Karpas-422 (cell line): Measurements from ENCODE around the gene ARHGEF6. TPM values are rescaled to one million over a fixed set of nuclear protein-coding genes. Genes with fewer than 3 reads are reported as not detected.

Experiments
- DNase-seq: peaks from one replicate; pipeline ENCODE4 v3.0.0-alpha.2; 2015
- H2AFZ ChIP-seq: fragments of 200-600 bp; sonication (generic); 2 replicates; pipeline ENCODE4 v1.6.1; 2014; ENCODE audit warnings: antibody characterized with exemption, low read length, mixed read lengths
- H3K27ac ChIP-seq: fragments of 200-600 bp; sonication (generic); 2 replicates; pipeline ENCODE4 v1.5.1; 2014; ENCODE audit warnings: mild to moderate bottlenecking, low read length, moderate library complexity
- H3K27me3 ChIP-seq: fragments of 200-600 bp; sonication (generic); 2 replicates; pipeline ENCODE4 v1.6.1; 2014; ENCODE audit warnings: low read length, mixed read lengths
- H3K36me3 ChIP-seq: fragments of 200-600 bp; sonication (generic); 2 replicates; pipeline ENCODE4 v1.6.1; 2014; ENCODE audit warnings: low read length, mixed read lengths; ENCODE audit not compliant: insufficient read depth
- H3K4me1 ChIP-seq: fragments of 200-600 bp; sonication (generic); 2 replicates; pipeline ENCODE4 v1.6.1; 2014; ENCODE audit warnings: mild to moderate bottlenecking, low read length, mixed read lengths
- H3K4me2 ChIP-seq: fragments of 200-600 bp; sonication (generic); 2 replicates; pipeline ENCODE4 v1.6.1; 2014; ENCODE audit warnings: low read length, low read depth, mild to moderate bottlenecking; ENCODE audit not compliant: poor library complexity, severe bottlenecking
- H3K4me3 ChIP-seq: fragments of 200-600 bp; sonication (generic); 2 replicates; pipeline ENCODE4 v1.5.1; 2014; ENCODE audit warnings: mild to moderate bottlenecking, antibody characterized with exemption, low read length, mixed read lengths
- H3K79me2 ChIP-seq: fragments of 200-600 bp; sonication (generic); 2 replicates; pipeline ENCODE4 v1.6.1; 2014; ENCODE audit warnings: mild to moderate bottlenecking, low read length, mixed read lengths
- H3K9ac ChIP-seq: fragments of 200-600 bp; sonication (generic); 2 replicates; pipeline ENCODE4 v1.6.0; 2014; ENCODE audit warnings: low read length
- H3K9me2 ChIP-seq: fragments of 200-600 bp; sonication (generic), shearing (Covaris generic); replicated peaks from 2 replicates; pipeline ENCODE4 v1.6.0; 2014; ENCODE audit warnings: mild to moderate bottlenecking, low read length, moderate library complexity; ENCODE audit not compliant: insufficient read depth
- H3K9me3 ChIP-seq: fragments of 300-700, 200-600 bp; sonication (generic); 2 replicates; pipeline ENCODE4 v1.6.1; 2014; ENCODE audit warnings: low read length, mixed read lengths
- H4K20me1 ChIP-seq: fragments of 200-600 bp; sonication (generic); 2 replicates; pipeline ENCODE4 v1.6.1; 2014; ENCODE audit warnings: mild to moderate bottlenecking, antibody characterized with exemption, low read length, low read depth; ENCODE audit not compliant: insufficient read depth
- total RNA-seq: library from RNA; depleted of rRNA; stranded (reverse); fragments of >200 nt; shearing (Covaris generic); gene quantifications from 2 replicates; pipeline ENCODE4 v1.2.3, GENCODE V29; 2014; ENCODE audit warnings: low replicate concordance

ARHGEF6 gene
- total RNA-seq, 1 experiment from 2014 or later, result 2.6 TPM

- Histone ChIP-seq H3K4me3 (no peak overlapping the region), H3K79me2 (no peaks in the 10 kb centered on the region), H3K36me3 (no peaks in the 10 kb centered on the region), H3K4me1 (peaks cover 25% of the 10 kb centered on the region), H3K4me2 (no peak overlapping the region), H3K27me3 (no peaks in the 10 kb centered on the region), H3K27ac (no peak overlapping the region), H4K20me1 (no peaks in the 10 kb centered on the region), H2AFZ (no peak overlapping the region), H3K9me2 (no peaks in the 10 kb centered on the region), H3K9ac (no peak overlapping the region), H3K9me3 (no peaks in the 10 kb centered on the region)
- no peak for DNase-seq
These were observed 88.5 kb downstream of the ARHGEF6 start for GRCh38 chrX:136692271-136692670.

GRCh38 chrX:136691028-136691809 lies 89.5 kb downstream of the ARHGEF6 start:
- no peaks in the 10 kb centered on the region for H3K9me2 ChIP-seq
- H3K4me1 ChIP-seq, result peaks cover 25% of the 10 kb centered on the region
- H4K20me1 ChIP-seq, result no peaks in the 10 kb centered on the region
- H3K9ac ChIP-seq, result no peak overlapping the region
- H3K9me3 ChIP-seq, result no peaks in the 10 kb centered on the region
- no peak overlapping the region for H3K4me2 ChIP-seq
- H3K27me3 ChIP-seq, result no peaks in the 10 kb centered on the region
- no peaks in the 10 kb centered on the region for H3K36me3 ChIP-seq
- peak; percentile 43 for DNase-seq
- no peak overlapping the region for H2AFZ ChIP-seq
- H3K27ac ChIP-seq, result no peak overlapping the region
- H3K79me2 ChIP-seq, result no peaks in the 10 kb centered on the region
- no peak overlapping the region for H3K4me3 ChIP-seq

GRCh38 chrX:136689436-136689835 lies 91.3 kb downstream of the ARHGEF6 start:
- Histone ChIP-seq H3K4me2 (no peak overlapping the region), H3K9me3 (no peaks in the 10 kb centered on the region), H3K4me3 (no peak overlapping the region), H3K27ac (no peak overlapping the region), H4K20me1 (no peaks in the 10 kb centered on the region), H3K4me1 (peaks cover 13% of the 10 kb centered on the region), H3K36me3 (no peaks in the 10 kb centered on the region), H3K9me2 (no peaks in the 10 kb centered on the region), H3K79me2 (no peaks in the 10 kb centered on the region), H3K27me3 (no peaks in the 10 kb centered on the region), H2AFZ (no peak overlapping the region), H3K9ac (no peak overlapping the region)
- no peak for DNase-seq

GRCh38 chrX:136687457-136687856 lies 93.3 kb downstream of the ARHGEF6 start:
- no peaks in the 10 kb centered on the region for H3K27me3 ChIP-seq
- H3K9me2 ChIP-seq, result no peaks in the 10 kb centered on the region
- H3K79me2 ChIP-seq, result no peaks in the 10 kb centered on the region
- H3K27ac ChIP-seq, result no peak overlapping the region
- no peak overlapping the region for H3K4me2 ChIP-seq
- no peak overlapping the region for H3K4me3 ChIP-seq
- H3K4me1 ChIP-seq, result 0 out of 2 replicates have a peak, but pooled peaks cover 3% of the 10 kb centered on the region
- H3K9ac ChIP-seq, result no peak overlapping the region
- no peaks in the 10 kb centered on the region for H3K9me3 ChIP-seq
- no peak overlapping the region for H2AFZ ChIP-seq
- H3K36me3 ChIP-seq, result no peaks in the 10 kb centered on the region
- DNase-seq, result no peak
- H4K20me1 ChIP-seq, result no peaks in the 10 kb centered on the region

GRCh38 chrX:136684120-136684519 lies 96.6 kb downstream of the ARHGEF6 start:
- no peaks in the 10 kb centered on the region for H4K20me1 ChIP-seq
- H3K4me2 ChIP-seq, result no peak overlapping the region
- no peaks in the 10 kb centered on the region for H3K9me2 ChIP-seq
- no peaks in the 10 kb centered on the region for H3K4me1 ChIP-seq
- no peak overlapping the region for H3K4me3 ChIP-seq
- H3K27me3 ChIP-seq, result no peaks in the 10 kb centered on the region
- no peak overlapping the region for H2AFZ ChIP-seq
- H3K9ac ChIP-seq, result no peak overlapping the region
- no peaks in the 10 kb centered on the region for H3K79me2 ChIP-seq
- H3K27ac ChIP-seq, result no peak overlapping the region
- H3K36me3 ChIP-seq, result no peaks in the 10 kb centered on the region
- no peaks in the 10 kb centered on the region for H3K9me3 ChIP-seq
- DNase-seq, result no peak

- Histone ChIP-seq H3K79me2 (no peaks in the 10 kb centered on the region), H3K4me3 (no peak overlapping the region), H3K27ac (no peak overlapping the region), H3K4me1 (no peaks in the 10 kb centered on the region), H2AFZ (no peak overlapping the region), H3K9me2 (no peaks in the 10 kb centered on the region), H3K27me3 (no peaks in the 10 kb centered on the region), H3K9ac (no peak overlapping the region), H4K20me1 (no peaks in the 10 kb centered on the region), H3K36me3 (no peaks in the 10 kb centered on the region), H3K4me2 (no peak overlapping the region), H3K9me3 (no peaks in the 10 kb centered on the region)
- DNase-seq, result no peak
These were observed 101.2 kb downstream of the ARHGEF6 start for GRCh38 chrX:136679531-136679930.

- no peak for DNase-seq
- Histone ChIP-seq H3K4me1 (no peaks in the 10 kb centered on the region), H3K4me3 (no peak overlapping the region), H4K20me1 (no peaks in the 10 kb centered on the region), H3K27ac (no peak overlapping the region), H2AFZ (no peak overlapping the region), H3K79me2 (no peaks in the 10 kb centered on the region), H3K9me2 (no peaks in the 10 kb centered on the region), H3K36me3 (no peaks in the 10 kb centered on the region), H3K9ac (no peak overlapping the region), H3K9me3 (no peaks in the 10 kb centered on the region), H3K4me2 (no peak overlapping the region), H3K27me3 (no peaks in the 10 kb centered on the region)
These were observed 106.3 kb downstream of the ARHGEF6 start for GRCh38 chrX:136674270-136674985.

GRCh38 chrX:136671006-136671610 lies 109.6 kb downstream of the ARHGEF6 start:
- H3K9me3 ChIP-seq, result no peaks in the 10 kb centered on the region
- no peaks in the 10 kb centered on the region for H3K4me1 ChIP-seq
- H3K4me2 ChIP-seq, result no peak overlapping the region
- no peak overlapping the region for H3K4me3 ChIP-seq
- H3K9me2 ChIP-seq, result no peaks in the 10 kb centered on the region
- H4K20me1 ChIP-seq, result no peaks in the 10 kb centered on the region
- H3K9ac ChIP-seq, result no peak overlapping the region
- no peak overlapping the region for H3K27ac ChIP-seq
- no peaks in the 10 kb centered on the region for H3K79me2 ChIP-seq
- DNase-seq, result no peak
- H2AFZ ChIP-seq, result no peak overlapping the region
- no peaks in the 10 kb centered on the region for H3K27me3 ChIP-seq
- H3K36me3 ChIP-seq, result no peaks in the 10 kb centered on the region
